ENCODE results near the gene ABCA13. TPM values are rescaled to one million over a fixed set of nuclear protein-coding genes. Genes with fewer than 3 reads are reported as not detected.

The ABCA13 gene
- total and polyA plus RNA-seq, 2 donors from 2014 or later, result 0.62 to 6.0 TPM

- no peaks in the 10 kb centered on the region for H3K36me3 ChIP-seq (ENCODE audit: control insufficient read depth in 2 of 3, insufficient read depth in 3 of 3, low read length in 3 of 3)
- TF ChIP-seq, protein P1, sequence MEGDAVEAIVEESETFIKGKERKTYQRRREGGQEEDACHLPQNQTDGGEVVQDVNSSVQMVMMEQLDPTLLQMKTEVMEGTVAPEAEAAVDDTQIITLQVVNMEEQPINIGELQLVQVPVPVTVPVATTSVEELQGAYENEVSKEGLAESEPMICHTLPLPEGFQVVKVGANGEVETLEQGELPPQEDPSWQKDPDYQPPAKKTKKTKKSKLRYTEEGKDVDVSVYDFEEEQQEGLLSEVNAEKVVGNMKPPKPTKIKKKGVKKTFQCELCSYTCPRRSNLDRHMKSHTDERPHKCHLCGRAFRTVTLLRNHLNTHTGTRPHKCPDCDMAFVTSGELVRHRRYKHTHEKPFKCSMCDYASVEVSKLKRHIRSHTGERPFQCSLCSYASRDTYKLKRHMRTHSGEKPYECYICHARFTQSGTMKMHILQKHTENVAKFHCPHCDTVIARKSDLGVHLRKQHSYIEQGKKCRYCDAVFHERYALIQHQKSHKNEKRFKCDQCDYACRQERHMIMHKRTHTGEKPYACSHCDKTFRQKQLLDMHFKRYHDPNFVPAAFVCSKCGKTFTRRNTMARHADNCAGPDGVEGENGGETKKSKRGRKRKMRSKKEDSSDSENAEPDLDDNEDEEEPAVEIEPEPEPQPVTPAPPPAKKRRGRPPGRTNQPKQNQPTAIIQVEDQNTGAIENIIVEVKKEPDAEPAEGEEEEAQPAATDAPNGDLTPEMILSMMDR (IDR thresholded peaks at IDR 0.05; ENCODE audit: borderline replicate concordance, extremely low read depth, insufficient read depth), result no peak
- H3K27ac ChIP-seq (ENCODE audit: low read depth in 2 of 2, low read length in 2 of 2), result no peak overlapping the region
- peaks cover 0 to 5% (median 2%) of the 10 kb centered on the region in 3 donors for H3K9me3 ChIP-seq (ENCODE audit: control insufficient read depth in 2 of 3, insufficient read depth in 1 of 3, low read length in 3 of 3)
- no peaks in the 10 kb centered on the region for H3K27me3 ChIP-seq (ENCODE audit: control insufficient read depth, insufficient read depth, low read length)
- FAIRE-seq, result no peak
- H3K9ac ChIP-seq (ENCODE audit: low read length in 3 of 3), result no peak overlapping the region
- no peak overlapping the region for H3K4me3 ChIP-seq (ENCODE audit: low read length in 3 of 3)
- H3K4me1 ChIP-seq (ENCODE audit: control insufficient read depth in 2 of 3, insufficient read depth in 2 of 3, low read depth in 1 of 3, low read length in 3 of 3), result no peaks in the 10 kb centered on the region
- intact Hi-C loops (cut with DNase I), result no loop called here
- DNase-seq, result no peak
Measured at GRCh38 chr7:48321319-48322010, 150.2 kb downstream of the ABCA13 start.

DNA sequence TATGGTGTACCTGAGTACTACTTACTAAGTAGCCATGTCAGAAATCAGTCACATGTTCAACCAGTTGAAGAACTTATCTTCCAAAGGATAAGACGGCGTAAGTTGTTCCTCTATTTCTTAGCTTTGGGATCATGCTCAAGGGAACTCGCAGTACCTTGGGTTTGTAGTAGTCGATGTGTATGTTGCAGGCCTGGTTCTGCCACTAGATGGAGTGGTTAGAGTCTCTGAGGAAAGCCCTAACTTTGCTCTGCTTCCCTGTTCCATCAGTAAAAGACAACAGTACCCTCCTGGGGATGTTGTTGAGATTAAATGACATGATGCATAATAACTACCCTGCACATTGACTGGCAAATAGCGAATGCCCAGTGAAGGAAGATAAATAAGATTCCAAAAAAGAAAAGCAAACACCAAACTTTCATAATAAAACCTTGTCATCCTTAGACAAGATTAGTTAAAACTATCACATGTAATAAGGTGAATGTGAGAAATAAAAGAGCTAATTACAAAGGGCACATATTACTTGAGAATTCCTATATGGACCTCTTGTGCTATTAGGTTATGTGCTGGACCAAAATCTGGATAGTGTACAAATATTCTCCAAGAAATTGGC lies 165.9 kb downstream of the ABCA13 start:
- no peaks in the 10 kb centered on the region for H3K4me1 ChIP-seq (ENCODE audit: control insufficient read depth in 2 of 3, insufficient read depth in 2 of 3, low read depth in 1 of 3, low read length in 3 of 3)
- H3K9me3 ChIP-seq (ENCODE audit: control insufficient read depth in 2 of 3, insufficient read depth in 1 of 3, low read length in 3 of 3), result no peaks in the 10 kb centered on the region
- intact Hi-C loops (cut with DNase I), result no loop called here
- TF ChIP-seq, protein P1 (IDR thresholded peaks at IDR 0.05; ENCODE audit: borderline replicate concordance, extremely low read depth, insufficient read depth), result no peak
- no peak overlapping the region for H3K27ac ChIP-seq (ENCODE audit: low read depth in 2 of 2, low read length in 2 of 2)
- no peak for FAIRE-seq
- no peaks in the 10 kb centered on the region for H3K36me3 ChIP-seq (ENCODE audit: control insufficient read depth in 2 of 3, insufficient read depth in 3 of 3, low read length in 3 of 3)
- H3K27me3 ChIP-seq (ENCODE audit: control insufficient read depth, insufficient read depth, low read length), result no peaks in the 10 kb centered on the region
- no peak overlapping the region for H3K9ac ChIP-seq (ENCODE audit: low read length in 3 of 3)
- H3K4me3 ChIP-seq (ENCODE audit: low read length in 3 of 3), result no peak overlapping the region
- peak in 3 of 5 donors; percentile 15 to 40 (median 31) for DNase-seq

- Histone ChIP-seq H3K36me3 (ENCODE audit: control insufficient read depth in 2 of 3, insufficient read depth in 3 of 3, low read length in 3 of 3) (no peaks in the 10 kb centered on the region), H3K4me1 (ENCODE audit: control insufficient read depth in 2 of 3, insufficient read depth in 2 of 3, low read depth in 1 of 3, low read length in 3 of 3) (no peaks in the 10 kb centered on the region), H3K4me3 (ENCODE audit: low read length in 3 of 3) (no peak overlapping the region), H3K9me3 (ENCODE audit: control insufficient read depth in 2 of 3, insufficient read depth in 1 of 3, low read length in 3 of 3) (no peaks in the 10 kb centered on the region), H3K9ac (ENCODE audit: low read length in 3 of 3) (no peak overlapping the region), H3K27ac (ENCODE audit: low read depth in 2 of 2, low read length in 2 of 2) (no peak overlapping the region), H3K27me3 (ENCODE audit: control insufficient read depth, insufficient read depth, low read length) (no peaks in the 10 kb centered on the region)
- FAIRE-seq (no peak), DNase-seq (no peak)
- TF ChIP-seq, protein P1 (IDR thresholded peaks at IDR 0.05; ENCODE audit: borderline replicate concordance, extremely low read depth, insufficient read depth), result no peak
- intact Hi-C loops (cut with DNase I), result no loop called here
Measured at GRCh38 chr7:48337781-48338180, 166.5 kb downstream of the ABCA13 start.
